Measurements from ENCODE around the gene SLC22A23.

GRCh38 chr6:3280091-3280490 is 176.8 kb downstream of the SLC22A23 start:
- TF ChIP-seq CTCF (IDR thresholded peaks at IDR 0.05; ENCODE audit: low read depth, low read length, poor library complexity, severe bottlenecking) (no peak), EZH2phosphoT487 (IDR thresholded peaks at IDR 0.05; ENCODE audit: borderline replicate concordance, low read length) (no peak)

Measured in DOHH2 (cell line).